H4 (cell line): ENCODE measurements around the gene LITAFD. TPM values are rescaled to one million over a fixed set of nuclear protein-coding genes. Genes with fewer than 3 reads are reported as not detected.
A peak's percentile ranks its signal among the peaks of the same experiment; 100 is the strongest.

ENCODE experiments used
- DNase-seq: peaks from one replicate; pipeline ENCODE4 v3.0.0-alpha.2; 2015; ENCODE audit warnings: low spot score
- total RNA-seq: library from RNA; depleted of rRNA; stranded (reverse); fragments of >200 nt; shearing (Covaris generic); gene quantifications from 2 replicates; pipeline ENCODE4 v1.2.3, GENCODE V29; 2014; rRNA removed

LITAFD gene
- total RNA-seq, 1 experiment from 2014 or later, result not detected

DNA sequence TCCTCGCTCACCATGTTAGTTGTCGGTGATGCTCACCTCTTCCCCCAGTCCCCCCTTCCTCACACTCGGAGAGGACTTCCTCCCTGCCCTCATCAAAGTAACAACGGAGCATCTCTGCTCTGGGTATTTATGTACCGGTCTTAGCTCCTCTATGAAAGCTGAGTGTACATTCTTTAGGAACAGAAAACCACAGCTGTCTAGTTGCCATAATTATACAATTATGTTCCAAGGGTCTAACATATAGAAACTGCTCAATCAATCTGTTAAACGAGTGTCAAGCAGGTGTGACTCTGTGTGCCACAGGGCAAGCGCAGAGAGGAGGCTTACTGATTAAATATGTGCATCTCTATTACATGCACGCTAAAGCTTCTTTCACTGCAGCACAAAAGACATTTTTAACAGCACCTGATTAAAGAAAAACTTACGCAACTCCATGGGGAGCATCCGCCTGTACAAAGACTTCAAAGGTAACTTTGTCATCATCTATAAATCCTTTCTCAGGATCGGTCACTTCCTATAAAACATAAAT lies 37.8 kb downstream of the LITAFD start:
- DNase-seq, result no peak

DNA sequence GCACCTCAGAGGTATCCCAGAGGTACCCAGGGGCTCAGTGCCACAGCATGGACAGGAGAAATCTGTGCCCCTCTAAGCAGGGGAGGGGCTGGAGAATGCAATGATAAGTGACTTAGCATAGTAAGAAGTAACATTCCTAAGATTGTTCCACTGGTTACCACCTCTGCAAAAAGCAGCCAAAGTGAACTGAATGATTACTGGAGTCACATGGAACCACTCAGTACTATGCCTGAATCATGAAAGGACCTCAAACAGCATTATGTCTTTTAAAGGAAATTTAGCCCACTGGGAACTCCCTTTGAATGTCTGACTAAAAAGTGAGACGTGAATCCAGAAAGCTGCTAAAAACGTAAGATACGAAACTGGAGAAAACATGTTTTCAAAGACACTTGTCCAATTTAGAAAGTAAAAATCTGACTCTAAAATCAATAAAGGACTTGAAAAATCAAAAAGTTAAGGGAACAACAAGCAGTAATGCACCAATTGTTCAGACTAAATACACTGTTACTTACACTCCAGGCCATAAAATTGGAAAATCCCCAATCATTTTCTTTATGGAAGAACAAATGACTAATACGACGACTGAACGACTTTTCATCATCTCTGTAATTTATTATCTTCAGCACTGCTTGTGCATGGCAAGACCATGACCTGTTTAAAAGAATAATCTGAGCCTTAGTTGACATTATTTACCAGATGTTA lies 38.6 kb downstream of the LITAFD start:
- no peak for DNase-seq

- no peak for DNase-seq
Observed at GRCh38 chr16:8921347-8921984, 39.3 kb downstream of the LITAFD start.

- no peak for DNase-seq
Observed at GRCh38 chr16:8923199-8923598, 41.0 kb downstream of the LITAFD start.

DNA sequence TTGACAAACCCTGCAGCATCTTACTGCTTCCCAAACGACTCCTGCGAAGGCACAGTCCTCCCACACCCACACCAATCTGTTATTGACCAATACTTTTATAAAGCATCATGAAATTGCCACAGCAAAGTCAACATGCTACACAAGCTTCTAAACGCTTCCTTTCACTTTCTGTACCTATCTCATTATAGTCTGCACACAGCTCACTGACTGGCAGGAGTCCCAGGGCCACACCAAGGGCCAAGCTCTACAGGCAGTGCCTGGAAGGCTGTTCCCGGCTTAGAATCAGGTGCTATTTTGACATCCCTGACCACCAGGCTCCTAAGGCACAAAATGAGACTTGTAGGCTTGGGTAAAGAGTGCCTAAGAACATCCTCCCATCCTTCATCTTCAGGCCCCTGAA lies 42.1 kb downstream of the LITAFD start:
- DNase-seq, result no peak

DNA sequence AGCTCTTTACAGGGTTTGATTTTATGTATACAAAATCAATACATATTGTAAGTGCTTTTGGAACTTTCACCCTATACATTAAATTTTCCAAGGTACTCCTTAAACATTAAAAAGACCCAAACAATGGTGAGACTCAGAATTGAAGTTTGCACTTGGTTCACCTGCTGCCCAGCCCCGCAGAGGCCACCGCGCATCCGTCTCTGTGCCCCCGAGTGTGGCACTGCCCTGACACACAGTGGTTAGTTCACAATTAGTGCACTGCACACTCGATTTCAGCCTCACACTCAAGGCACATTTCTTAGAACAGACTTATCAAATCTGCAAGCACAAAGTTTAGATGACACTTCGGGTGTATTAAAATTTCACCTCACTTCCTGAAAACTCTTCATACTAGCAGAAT lies 43.3 kb downstream of the LITAFD start:
- DNase-seq, result no peak

- DNase-seq, result no peak
Observed at GRCh38 chr16:8926827-8927226, 44.7 kb downstream of the LITAFD start.

- no peak for DNase-seq
Observed at GRCh38 chr16:8928467-8928957, 46.4 kb downstream of the LITAFD start.

DNA sequence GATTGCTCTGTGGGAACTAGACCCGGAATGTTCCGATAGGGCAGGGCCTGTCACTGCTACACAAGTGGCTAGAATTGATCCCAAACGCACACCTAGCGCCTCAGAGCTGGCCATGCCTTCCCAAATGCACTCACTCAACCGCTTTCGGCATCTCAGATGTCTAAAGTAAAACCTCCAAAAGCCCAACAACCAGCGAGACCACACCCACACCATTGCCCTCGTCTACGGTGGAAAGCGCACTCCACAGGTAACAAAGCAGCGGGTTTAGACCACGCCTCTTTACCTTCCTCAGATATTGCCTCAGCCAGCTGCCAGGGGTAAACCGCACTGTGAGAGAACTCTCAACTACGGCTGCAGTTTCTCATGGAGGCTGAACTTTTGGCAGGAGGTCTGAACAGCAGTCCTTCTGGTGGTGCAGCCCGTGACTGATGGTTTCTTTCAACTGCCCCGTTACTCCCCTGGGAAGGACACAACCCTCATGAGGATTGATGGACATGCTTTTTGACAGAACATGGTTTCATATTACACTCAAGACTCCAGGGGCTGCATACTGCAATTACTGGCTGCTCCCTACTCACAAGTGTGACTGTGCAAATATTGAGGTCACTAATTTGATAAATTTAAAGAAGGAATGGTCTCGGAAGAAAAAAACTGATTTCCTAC lies 47.1 kb downstream of the LITAFD start:
- no peak for DNase-seq

- peak; percentile 19 for DNase-seq
Observed at GRCh38 chr16:8931859-8932258, 49.7 kb downstream of the LITAFD start.

DNA sequence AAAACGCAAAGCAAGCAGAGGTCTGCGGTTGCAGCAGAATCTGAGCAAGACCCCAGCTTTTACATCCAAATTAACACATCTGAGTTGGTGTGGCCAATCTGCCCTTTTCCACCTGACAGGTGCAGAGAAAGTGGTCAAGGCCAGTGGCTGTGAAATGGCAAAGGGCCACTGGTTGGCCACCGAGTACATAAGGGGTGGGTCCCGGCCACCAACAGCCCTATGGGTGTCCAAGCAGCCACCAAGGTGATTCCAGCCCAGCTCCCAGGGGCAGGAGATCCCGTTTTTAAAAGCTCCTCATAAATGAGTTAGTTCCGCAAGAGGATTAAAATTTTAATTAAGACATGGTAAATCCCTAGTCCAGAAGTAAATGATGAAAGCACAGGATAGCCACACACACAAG lies 52.5 kb downstream of the LITAFD start:
- DNase-seq, result no peak

Other genes with a start within 250 kb of the LITAFD start
- 0.99 and 2.0 TPM in 2 replicates for gene ABAT, start 207.7 kb upstream of the LITAFD start, total RNA-seq
- gene TMEM186, start 84.7 kb upstream of the LITAFD start, total RNA-seq, result 6.3 and 9.6 TPM in 2 replicates
- gene PMM2, start 84.5 kb upstream of the LITAFD start, total RNA-seq, result 33.6 and 34.9 TPM in 2 replicates
- 118 and 119 TPM in 2 replicates for gene CARHSP1, start 13.3 kb upstream of the LITAFD start, total RNA-seq
- gene USP7, start 81.6 kb downstream of the LITAFD start, total RNA-seq, result 14.4 and 33.8 TPM in 2 replicates
- gene HAPSTR1, start 209.3 kb downstream of the LITAFD start, total RNA-seq, result 37.0 and 45.7 TPM in 2 replicates